Activated effector memory CD4-positive, alpha-beta T cell treated with anti-CD3 and anti-CD28 coated beads, Interleukin-2, amount 50 U/mL, for 16 hours (primary cell): ENCODE results near the gene DENND1A.

Experiments used
- DNase-seq: peaks from one replicate; pipeline ENCODE4 v3.0.0-alpha.2; 2020

The DENND1A gene

DNA sequence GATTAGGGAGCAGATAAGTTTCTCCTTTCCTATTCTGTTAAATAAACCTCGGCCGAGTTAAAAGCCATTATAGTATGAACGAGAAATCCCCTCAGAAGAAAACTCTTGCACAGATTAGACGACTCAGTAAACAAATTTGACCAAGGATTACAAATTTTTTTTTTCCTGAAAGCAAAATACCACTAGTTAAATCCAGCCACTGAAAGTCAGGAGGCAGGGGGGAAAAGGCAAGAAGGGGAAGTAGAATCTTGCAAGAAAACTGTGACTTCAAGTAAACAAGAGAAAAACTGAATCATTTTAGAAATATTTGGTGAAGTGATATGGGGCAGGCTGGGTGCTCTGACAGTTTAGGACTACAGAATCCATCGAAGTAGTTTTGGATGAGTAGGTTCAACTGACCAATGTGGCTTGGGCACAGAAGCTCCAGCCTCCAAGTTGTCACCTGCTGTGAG, 251.0 kb downstream of the DENND1A start:
- no peak for DNase-seq

DNA sequence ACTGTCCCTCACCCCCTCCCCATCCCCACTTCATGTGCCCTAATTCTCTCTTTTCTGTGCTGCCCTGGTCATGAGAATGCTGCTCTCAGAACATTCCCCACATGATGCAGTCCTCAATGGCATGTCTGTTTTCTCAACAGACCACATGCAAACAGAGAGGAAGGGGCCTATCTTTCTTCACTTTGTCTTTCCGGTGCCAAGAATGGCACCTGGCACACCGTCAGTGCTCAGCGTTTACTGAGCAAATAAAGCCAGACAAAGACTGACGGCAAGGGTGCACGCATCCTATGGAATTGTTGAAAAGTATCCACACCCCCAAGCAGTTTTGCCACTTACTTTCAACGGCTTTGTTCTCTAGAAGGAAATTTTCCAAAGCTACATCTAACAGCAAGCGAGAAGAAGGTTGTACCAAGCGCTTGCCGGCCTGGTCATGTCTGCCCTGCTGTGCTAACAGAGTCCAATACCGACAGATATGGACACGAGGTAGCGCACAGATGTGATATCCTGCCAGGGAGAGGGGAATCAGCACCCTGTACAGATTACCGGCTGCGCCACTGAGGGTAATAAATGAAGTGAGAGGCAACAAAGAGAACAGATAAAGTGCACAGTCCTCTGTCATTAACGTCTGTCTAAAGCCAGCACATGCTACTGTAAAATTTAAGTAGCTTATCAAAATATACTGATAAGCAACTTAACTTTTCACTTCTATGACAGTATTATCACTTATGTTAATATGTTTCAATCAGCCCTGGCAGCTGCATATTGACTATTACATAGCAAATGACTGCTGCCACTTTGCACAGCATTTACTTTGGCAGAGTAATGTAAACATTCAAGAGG, 251.7 kb downstream of the DENND1A start:
- no peak for DNase-seq

DNA sequence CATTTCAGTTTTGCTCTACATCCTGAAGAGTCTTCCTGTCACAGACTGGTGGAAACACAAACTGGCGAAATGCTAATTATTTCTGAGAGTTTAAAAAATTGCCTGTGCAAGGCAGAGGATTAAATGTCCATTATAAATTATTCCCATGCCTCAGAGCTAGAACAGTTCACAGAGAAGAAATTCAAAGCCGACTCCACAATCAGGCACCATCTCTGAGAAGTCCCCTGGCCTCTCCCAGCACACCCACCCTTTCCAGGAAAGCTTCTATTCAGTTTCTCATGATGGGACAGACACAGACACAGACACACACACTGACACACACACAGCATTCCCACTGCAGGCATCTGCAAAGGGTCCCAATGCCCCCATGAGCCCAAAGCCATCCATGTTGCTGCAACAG, 253.1 kb downstream of the DENND1A start:
- no peak for DNase-seq

DNA sequence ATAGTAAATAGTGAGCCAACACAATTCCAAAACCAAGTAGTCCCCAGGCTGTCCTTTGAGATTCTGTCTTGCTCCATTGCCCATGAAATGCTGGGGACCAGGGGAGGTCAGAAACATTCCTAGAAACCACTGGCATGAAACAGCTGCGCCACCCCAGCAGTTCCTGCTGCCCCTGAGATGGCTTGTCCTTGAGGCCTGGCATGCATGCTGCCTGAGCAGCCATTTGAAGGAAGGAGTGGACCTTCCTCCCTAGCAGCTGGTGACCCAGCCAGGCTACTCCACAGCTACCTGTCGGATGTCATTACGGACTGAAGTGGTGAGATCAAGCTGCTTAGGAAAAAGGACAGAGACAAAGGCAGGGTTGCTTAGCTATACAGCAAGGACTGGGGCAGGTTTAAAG, 260.6 kb downstream of the DENND1A start:
- DNase-seq, result no peak

DNA sequence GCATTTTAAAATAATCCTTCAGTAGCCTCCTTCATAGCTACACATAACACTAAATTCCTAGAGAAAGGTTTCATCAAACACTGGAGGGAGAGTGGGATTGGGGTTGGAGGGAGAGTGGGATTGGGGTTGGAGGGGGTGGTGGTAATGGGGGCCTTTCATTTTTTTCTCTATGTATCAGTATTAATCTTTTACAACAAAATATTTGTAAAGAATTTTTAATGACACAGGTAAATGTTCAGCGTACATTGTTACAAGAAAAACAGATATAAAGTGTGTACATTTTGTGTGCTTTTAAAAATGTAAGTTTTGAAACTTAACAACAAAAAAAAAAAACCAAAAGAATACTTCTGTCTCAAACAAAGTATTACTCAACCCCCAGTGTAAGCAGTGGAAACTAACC, 266.4 kb downstream of the DENND1A start:
- no peak for DNase-seq

DNA sequence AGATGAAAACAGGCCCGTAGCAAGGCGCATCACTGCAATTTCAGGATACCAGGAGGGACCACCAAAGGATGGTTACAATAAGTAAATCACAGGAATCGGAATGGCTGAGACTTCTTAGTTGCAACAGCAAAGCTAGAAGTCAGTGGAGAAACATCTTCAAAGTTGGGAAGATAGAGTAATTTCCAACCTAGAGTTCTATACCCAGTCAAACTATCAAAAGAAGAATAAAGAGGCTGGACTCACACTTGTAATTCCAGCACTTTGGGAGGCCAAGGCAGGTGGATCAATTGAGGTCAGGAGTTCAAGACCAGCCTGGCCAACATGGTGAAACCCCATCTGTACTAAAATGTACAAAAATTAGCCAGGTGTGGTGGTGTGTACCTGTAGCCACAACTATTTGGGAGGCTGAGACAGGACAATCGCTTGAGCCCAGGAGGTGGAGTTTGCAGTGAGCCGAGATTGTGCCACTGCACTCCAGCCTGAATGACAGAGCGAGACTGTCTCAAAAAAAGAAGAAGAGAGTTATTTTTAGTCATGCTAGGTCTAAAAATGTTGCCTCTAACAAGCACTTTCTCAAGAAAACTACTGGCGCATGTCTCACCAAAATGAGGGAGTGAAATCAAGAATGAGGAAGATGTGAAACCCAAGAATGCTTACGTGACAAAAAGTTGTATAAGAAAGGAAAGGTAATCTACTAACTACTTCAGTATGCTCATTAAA, 267.7 kb downstream of the DENND1A start:
- no peak for DNase-seq

DNA sequence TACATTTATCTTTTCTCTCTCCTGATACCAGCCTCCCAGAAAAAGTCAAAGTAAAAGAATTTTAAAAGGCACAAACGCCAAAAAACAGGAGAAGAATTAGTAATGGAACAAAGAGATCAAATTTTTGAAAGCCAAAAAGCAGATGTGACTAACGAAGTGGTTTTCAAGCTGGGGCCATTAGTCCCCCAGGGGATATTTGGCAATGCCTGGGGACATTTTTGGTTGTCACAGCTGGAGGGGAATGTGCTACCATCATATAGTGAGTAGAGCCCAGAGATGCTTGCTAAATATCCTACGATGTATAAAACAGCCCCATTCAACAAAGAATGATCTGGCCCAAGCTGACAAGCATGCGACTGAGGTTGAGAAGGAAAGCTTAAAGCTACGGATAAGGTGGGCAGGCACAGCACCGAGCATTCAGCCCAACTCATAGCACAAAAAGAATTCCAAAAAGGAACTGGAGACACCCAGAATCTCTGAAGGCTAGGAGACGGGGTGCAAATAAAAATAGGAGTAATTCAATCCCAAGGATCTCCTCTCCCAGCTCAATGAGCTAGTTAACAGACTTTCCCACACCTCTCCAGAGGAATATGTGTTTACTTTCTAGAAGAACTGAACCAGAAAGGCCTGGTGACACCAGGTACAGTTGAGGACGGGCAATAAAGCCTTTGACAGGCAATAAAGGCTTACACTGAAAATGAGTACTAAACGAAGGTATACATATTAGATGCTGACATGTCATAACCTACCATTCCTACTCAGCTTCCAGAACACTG, 269.0 kb downstream of the DENND1A start:
- no peak for DNase-seq

DNA sequence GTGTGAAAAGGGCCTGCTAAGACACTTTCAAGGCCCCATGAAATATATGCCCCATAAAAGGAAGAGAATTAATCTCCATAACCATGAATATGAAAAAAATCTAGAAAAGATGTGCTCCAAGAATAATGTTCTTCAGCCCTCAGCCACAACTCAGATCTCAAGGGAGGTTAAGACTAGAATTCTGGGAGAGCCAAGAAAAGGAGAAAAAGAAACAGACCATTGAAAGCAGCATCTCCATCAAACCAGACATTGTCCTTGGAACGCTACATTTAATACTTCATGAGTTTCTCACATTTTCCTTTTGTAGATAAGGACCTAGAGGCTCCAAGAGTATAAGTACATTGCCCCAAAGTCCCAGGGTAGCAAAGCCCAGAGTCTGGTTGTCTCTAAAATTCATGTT, 270.6 kb downstream of the DENND1A start:
- DNase-seq, result no peak

DNA sequence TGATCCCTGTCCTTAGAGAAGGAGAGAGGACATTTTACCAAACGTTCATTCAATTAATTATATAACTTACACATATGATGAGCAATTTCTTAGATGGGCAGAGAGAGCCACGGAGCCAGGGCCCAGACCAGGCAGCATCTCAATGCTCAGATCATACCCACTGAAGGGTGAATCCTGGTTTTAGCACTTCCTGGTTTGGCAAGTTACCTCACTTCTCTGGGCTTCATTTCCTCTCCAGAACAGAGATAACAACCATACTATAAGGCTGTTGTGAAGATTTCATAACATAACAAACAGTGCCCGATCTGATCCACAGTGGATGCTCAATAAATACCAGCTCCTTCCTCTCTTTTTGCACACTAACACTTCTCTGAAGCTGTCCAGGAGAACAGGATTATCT, 271.1 kb downstream of the DENND1A start:
- no peak for DNase-seq

DNA sequence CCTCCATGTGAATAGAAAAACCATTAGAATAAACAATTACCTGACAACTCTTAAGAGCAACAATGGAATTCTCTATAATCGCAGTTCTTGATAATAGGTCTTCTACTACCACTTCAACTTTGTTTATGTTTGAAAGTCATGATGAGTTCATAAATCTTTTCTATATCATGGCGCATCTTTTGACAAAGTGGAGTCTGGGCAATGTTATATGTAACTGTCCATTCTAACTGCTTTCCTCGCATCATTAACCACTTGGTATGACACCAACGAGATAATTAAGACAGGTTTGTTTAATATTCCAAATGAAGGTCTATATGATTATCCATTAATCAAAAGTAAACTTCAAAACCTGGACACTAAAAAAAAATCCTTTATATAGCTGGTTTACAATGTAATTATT, 272.0 kb downstream of the DENND1A start:
- DNase-seq, result no peak

DNA sequence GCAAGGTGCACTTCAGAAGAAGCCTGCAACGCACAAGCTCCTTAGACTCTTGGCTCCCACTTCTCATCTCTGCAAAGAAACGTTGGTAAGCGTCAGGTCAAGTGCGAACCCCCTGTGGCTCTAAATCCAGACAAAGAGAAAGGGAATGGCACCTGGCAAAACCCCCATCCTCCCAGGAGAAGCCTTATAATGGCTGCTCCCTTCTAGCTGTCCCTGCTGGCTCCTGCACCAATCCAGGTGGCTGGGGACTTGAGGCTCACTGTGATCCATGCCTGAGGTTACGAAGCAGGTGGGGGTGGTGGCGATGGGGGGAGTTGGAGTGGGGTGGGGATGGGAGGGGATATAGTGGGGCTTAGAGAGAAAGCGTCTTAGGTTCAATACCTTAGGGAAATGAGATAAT, 272.8 kb downstream of the DENND1A start:
- DNase-seq, result no peak

DNA sequence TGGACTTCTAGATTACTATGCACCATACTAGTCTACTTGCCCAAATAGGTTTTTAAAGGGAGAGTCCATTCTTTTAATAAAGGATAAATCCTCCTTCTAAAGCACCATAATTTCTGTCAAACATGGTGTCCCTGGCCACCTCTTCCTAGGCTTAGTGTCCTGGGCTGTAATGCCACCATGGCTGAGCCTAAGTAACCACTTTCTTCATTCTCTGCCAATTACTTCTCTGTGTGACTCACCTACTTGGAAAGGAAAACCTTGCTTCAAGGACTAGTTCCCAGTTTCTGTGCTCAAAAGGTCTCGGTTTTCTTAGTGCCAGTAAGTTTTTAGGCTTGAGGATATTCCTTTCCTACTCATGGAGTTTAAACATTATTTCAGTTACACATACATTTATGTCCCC, 273.4 kb downstream of the DENND1A start:
- no peak for DNase-seq

DNA sequence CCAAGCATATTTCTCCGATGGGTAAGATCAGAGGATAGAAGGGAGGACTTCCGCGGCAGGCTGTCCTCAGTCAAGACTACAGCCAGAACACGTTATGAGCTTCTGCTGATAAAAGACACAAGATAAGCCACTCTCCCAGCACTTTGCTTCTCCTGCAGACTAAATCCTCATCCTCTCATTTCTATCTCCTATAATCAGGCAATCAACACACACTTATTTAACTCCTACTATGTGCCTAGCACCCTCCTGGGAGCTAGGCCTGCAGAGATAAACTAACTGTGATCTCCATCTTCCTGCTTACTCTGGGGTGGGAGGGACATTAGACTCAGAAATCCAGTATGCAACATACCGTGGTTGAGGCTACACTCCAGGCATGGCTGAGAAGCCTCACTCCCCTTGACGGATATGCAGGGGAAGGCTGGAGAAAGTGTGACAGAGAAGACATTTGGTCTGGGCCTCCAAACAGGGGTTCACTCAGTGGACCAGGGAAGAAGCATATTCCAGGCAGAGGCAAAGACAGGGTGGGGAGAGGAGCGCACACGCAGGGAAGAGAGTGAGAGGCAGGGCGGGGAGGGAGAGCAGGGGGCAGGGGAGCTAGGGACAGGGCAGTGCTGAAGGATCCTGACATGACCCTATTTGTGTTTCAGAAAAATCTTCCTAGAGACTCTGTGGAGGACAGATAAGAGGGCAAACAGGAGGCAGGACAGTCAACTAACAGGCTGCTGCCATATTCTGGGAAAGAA, 274.1 kb downstream of the DENND1A start:
- DNase-seq, result no peak

DNA sequence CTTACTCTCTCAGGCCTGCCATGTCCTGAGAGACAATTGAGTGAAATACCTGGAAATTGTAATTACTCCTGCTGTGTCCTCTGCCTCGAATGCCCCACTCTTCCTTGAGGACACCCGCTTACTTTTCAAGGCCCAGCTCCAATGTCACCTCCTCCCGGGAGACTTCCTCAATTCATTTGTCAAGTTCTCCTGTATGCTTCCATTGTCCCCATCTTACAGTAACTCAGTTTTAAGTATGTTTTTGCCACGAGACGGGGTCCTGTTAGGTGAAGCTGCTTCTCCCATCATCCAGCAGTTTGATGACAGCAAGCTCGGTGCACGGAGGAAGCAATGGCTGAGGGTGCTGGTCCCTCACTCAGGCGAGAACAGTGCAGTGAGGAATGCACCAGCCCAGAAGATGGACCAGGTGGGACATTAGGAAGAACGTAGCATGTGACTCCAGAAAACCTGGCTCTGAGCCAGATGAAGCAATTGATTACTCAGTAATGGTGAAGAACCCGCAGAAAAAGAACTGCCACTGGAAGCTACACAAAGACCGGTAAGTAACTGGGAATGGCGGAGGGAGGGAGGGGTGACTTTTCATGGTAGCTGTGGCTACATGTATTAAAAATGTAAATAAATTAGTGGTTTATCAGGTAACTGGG, 274.8 kb downstream of the DENND1A start:
- no peak for DNase-seq

DNA sequence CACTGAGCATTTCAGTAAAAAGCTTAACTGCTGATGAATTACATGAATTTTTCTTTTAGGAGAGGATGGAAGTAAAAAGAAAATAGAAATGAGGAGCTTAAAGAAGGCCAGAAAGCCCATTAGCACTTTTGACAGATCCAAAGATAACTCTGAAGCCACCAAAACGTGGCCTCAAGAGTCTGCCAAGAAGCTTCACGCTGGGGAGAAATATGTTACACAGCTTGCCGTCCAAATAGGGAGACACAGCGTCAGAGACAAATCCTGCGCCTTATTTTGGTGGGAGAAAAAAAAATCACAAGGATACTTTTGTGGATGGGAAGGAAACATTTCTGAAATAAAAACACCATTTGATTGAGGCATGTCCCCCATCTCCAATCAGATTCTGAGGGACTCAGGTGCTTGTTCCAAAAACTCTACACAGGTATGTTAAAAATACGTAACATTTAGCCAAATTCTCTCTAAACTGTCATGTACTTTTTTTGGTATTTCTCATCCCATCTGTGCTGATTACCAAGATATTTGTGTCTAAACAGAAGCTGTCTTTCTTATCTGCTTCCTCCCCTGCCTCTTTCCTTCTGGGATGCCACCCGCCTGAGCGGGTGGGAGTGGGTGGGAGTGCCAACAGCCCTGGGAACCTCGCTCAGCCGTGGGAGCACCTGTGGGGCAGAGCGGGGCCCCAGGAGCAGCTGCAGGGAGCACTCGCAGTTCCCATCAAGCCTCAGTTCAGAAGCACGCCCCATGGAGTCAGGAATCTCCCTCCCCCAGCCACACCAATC, 275.5 kb downstream of the DENND1A start:
- no peak for DNase-seq

DNA sequence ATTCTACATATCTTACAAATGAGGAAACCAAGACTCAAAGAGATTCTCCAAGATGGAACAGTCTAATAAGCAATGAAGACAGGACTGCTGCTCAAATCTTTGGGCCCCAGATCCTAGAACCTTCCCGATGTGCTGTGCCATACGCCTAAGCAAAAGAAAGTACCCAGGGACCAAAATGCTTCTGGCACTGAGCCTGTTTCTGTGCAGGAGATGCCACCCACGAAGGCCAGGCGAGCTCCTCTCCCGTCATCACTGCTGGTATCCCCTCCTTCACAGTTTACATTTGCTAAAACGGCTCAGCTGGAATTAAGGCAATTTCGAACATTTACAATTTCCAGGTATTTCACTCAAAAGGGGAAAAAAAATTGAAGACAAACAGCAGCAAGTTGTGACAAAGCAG, 277.5 kb downstream of the DENND1A start:
- DNase-seq, result no peak

DNA sequence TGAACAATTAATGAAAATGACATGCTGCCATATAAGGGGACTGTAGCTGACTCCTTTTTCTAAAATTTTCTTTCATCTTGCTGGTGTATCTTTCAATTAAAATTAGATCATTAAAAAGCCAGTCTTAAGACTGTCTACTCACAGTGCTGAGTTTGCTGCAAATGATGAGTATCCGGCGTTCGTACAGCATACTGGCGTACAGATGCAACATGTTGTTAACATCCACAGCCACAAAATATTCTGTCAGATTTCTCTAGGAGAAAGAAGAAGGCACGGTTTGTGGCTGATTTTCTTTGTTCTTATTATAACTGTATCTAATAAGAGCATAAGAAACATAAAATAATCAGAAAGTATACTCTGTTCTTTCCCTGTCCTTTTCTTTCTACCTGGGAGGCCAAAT, 278.1 kb downstream of the DENND1A start:
- DNase-seq, result no peak

DNA sequence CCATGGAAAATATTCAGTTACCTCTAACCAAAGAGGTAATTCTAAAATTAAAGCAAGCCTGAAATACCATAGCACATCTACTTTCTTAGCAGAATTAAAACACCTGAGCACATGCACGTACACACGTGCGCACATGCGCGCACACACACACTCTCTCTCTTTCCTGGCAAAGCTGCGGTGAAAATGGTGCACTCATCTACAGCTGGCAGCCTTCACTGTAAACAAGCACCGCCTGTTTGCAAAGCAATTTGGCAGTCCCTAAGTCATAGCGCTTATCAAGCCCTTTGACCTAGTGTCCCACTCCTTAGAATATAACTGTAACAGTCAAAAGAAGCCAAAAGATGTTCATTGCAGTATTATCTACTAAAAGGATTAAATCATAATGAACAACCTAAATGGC, 278.7 kb downstream of the DENND1A start:
- DNase-seq, result no peak

DNA sequence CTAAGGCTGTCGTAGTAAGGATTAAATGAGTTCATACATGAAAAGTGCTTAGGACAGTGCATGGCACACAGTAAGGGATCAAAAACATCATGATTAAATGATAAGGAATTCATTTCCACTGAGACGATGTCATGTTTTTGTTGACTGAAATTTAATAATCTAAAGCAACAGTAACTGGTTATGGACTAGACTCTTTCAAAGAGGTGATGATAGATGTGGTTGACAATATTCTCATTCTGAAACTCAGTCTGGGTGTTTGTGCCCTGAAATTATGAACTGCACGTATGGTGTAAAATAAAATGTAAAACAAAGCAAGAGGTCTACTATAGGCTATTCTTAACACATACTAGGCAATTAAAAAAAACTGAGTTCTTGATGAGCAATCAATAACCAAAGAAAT, 280.0 kb downstream of the DENND1A start:
- no peak for DNase-seq

DNA sequence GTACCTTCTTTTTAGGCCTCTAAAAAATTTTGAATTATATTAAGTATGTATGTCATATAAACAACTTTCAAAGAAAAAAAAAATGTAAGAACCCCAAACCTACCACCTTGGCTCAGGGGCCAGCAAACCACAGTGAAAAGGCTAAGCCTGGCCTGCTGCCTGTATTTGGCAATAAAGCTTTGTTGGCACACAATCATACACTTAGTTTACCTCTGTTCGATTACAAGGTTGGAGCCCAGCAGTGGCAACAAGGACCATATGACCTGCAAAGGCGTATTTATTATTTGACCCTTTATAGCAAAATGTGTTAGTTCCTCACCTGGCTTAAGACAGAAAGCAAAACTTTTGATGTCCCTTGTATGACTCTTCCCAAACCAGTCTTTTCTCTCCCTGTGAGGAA, 282.8 kb downstream of the DENND1A start:
- DNase-seq, result no peak

DNA sequence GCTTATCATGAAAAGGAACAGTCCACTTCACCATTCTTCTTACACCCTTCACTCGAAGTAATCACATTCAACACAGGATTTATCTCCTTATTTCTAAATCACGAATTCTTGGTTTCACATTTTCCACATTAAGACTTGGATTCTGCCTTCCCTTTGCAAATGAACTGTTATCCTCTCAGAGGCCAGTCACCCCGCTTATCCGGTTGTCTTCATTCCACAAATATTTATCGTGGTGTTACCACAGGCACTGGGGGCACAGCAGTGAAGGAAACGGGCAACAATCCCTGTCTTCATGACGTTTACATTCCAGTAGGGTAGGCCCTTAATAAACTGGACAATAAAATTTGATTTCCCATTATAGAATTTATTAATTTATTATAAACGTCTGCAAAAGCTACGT, 284.2 kb downstream of the DENND1A start:
- DNase-seq, result no peak

DNA sequence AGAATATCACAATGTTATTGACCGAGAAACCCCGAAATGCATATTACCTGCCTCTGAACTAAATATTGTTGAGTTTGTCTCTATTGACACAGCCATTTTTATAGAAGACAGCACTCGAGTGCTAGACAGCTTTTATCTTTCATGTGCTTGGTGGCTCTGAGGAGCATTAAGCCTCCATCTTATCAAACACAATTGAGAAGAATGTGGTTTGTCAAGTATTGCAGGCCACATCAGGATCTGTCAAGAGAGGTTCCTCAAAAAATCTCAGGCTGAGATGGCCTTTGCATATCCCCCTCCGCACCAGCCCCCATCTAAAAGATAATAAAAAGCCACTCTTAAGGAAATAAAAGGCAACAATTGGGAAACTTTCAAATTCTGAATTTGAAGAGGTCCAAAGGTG, 284.8 kb downstream of the DENND1A start:
- no peak for DNase-seq
